IMR-90 (cell line): Measurements from ENCODE around the gene ZBTB44. TPM values are rescaled to one million over a fixed set of nuclear protein-coding genes. Genes with fewer than 3 reads are reported as not detected.

Experiments
- ATAC-seq: fragments of 200-7000 bp; cut with Tn5 transposase; 2 replicates; pipeline ENCODE4 v1.9.1; 2020; ENCODE audit warnings: low read depth, mild to moderate bottlenecking, moderate library complexity
- BruUV-seq: library from RNA; stranded (reverse); fragments of 400-500 nt; replicated peaks from 2 replicates; lab custom pipeline; 2021; lab: Mats Ljungman, UMichigan
- CTCF ChIA-PET: fragments of 300-600 bp; formaldehyde crosslinking; extraction: SDS; loops from one replicate; lab custom pipeline; 2021; ENCODE audit warnings: antibody characterized with exemption; lab: Yijun Ruan, JAX
- POLR2A ChIA-PET: fragments of 300-600 bp; sonication (Branson Sonifier 250); formaldehyde crosslinking; loops from one replicate; lab custom pipeline; 2022; ENCODE audit warnings: antibody characterized with exemption; ENCODE audit not compliant: unreplicated experiment; lab: Charles Lee
- DNase-seq: peaks from one replicate; pipeline ENCODE4 v3.0.0; 2013
- H2AFZ ChIP-seq: replicated peaks from 2 replicates; pipeline ENCODE3; 2013; ENCODE audit warnings: low read length, mild to moderate bottlenecking; ENCODE audit not compliant: poor library complexity
- H2AK5ac ChIP-seq: 2 replicates; pipeline ENCODE4 v1.6.1; 2013; ENCODE audit warnings: low read depth, low read length, inconsistent platforms
- H2AK9ac ChIP-seq: replicated peaks from 2 replicates; pipeline ENCODE3; 2013; ENCODE audit warnings: mild to moderate bottlenecking, low read depth, low read length, moderate library complexity; ENCODE audit not compliant: poor library complexity
- H2BK120ac ChIP-seq: 2 replicates; pipeline ENCODE4 v1.6.1; 2013; ENCODE audit warnings: low read depth, low read length, inconsistent platforms
- H2BK15ac ChIP-seq: 3 replicates; pipeline ENCODE4 v1.6.1; 2013; ENCODE audit warnings: low read depth, low read length, inconsistent platforms
- H2BK20ac ChIP-seq: 2 replicates; pipeline ENCODE4 v1.6.1; 2013; ENCODE audit warnings: low read depth, mild to moderate bottlenecking, inconsistent platforms, low read length, moderate library complexity
- H2BK5ac ChIP-seq: 2 replicates; pipeline ENCODE4 v1.6.1; 2013; ENCODE audit warnings: mild to moderate bottlenecking, low read depth, low read length, inconsistent platforms; ENCODE audit not compliant: poor library complexity, severe bottlenecking
- H3K14ac ChIP-seq: replicated peaks from 2 replicates; pipeline ENCODE4 v1.6.1; 2013; ENCODE audit warnings: low read depth, low read length, inconsistent platforms
- H3K18ac ChIP-seq: 2 replicates; pipeline ENCODE4 v1.6.1; 2013; ENCODE audit warnings: low read depth, low read length, control low read depth
- H3K23ac ChIP-seq: 2 replicates; pipeline ENCODE4 v1.6.1; 2013; ENCODE audit warnings: low read depth, low read length, inconsistent platforms
- H3K27ac ChIP-seq: 2 replicates; pipeline ENCODE4 v1.5.1; 2013; ENCODE audit warnings: mild to moderate bottlenecking, control low read depth, low read length; ENCODE audit not compliant: insufficient read depth
- H3K27me3 ChIP-seq: 2 replicates; pipeline ENCODE4 v1.6.1; 2013; ENCODE audit warnings: low read length; ENCODE audit not compliant: control insufficient read depth, insufficient read depth
- H3K36me3 ChIP-seq: 2 replicates; pipeline ENCODE4 v1.6.1; 2013; ENCODE audit warnings: low read length, mixed read lengths; ENCODE audit not compliant: control insufficient read depth, insufficient read depth
- H3K4ac ChIP-seq: 2 replicates; pipeline ENCODE4 v1.6.1; 2013; ENCODE audit warnings: low read depth, low read length, inconsistent platforms
- H3K4me1 ChIP-seq: 2 replicates; pipeline ENCODE4 v1.6.1; 2013; ENCODE audit warnings: low read length, mixed read lengths; ENCODE audit not compliant: control insufficient read depth, insufficient read depth
- H3K4me2 ChIP-seq: 2 replicates; pipeline ENCODE4 v1.6.1; 2013; ENCODE audit warnings: low read depth, mild to moderate bottlenecking, control low read depth, low read length, moderate library complexity
- H3K4me3 ChIP-seq: 2 replicates; pipeline ENCODE4 v1.5.1; 2013; ENCODE audit warnings: low read depth, mild to moderate bottlenecking, control low read depth, low read length, moderate library complexity; ENCODE audit not compliant: insufficient read depth
- H3K56ac ChIP-seq: 2 replicates; pipeline ENCODE4 v1.6.1; 2013; ENCODE audit warnings: low read length, inconsistent platforms; ENCODE audit not compliant: insufficient read depth; ENCODE audit errors: extremely low read depth
- H3K79me1 ChIP-seq, 2 experiments: 2 replicates each; pipeline ENCODE4 v1.6.1; 2013; ENCODE audit warnings: low read length in 2 of 2, inconsistent platforms in 1 of 2, low read depth in 1 of 2
- H3K9ac ChIP-seq: 2 replicates; pipeline ENCODE4 v1.6.1; 2013; ENCODE audit warnings: low read depth, low read length, control low read depth
- H3K9me1 ChIP-seq: 2 replicates; pipeline ENCODE4 v1.6.1; 2013; ENCODE audit warnings: low read length, inconsistent platforms; ENCODE audit not compliant: insufficient read depth
- H3K9me3 ChIP-seq: 2 replicates; pipeline ENCODE4 v1.6.1; 2013; ENCODE audit warnings: low read length; ENCODE audit not compliant: control insufficient read depth, insufficient read depth
- H4K20me1 ChIP-seq: 2 replicates; pipeline ENCODE4 v1.6.1; 2013; ENCODE audit warnings: low read length, inconsistent platforms; ENCODE audit not compliant: insufficient read depth
- H4K5ac ChIP-seq: 2 replicates; pipeline ENCODE4 v1.6.1; 2013; ENCODE audit warnings: mild to moderate bottlenecking, low read depth, low read length, control low read depth
- H4K8ac ChIP-seq, 2 experiments: 2 replicates each; pipeline ENCODE4 v1.6.1; 2013; ENCODE audit warnings: low read depth in 2 of 2, low read length in 2 of 2, control low read depth in 1 of 2, inconsistent platforms in 1 of 2
- H4K91ac ChIP-seq: 2 replicates; pipeline ENCODE4 v1.6.1; 2013; ENCODE audit warnings: low read depth, low read length, inconsistent platforms; ENCODE audit not compliant: insufficient read depth
- BHLHE40 ChIP-seq: fragments of 150-350 bp; IDR thresholded peaks from 2 replicates; pipeline ENCODE4 v1.6.1; 2016; ENCODE audit warnings: mild to moderate bottlenecking, low read depth, low read length
- CEBPB ChIP-seq: IDR thresholded peaks from 2 replicates; pipeline ENCODE4 v1.6.1; 2012; ENCODE audit warnings: low read depth, low read length, improper control_type of control experiment
- CHD1 ChIP-seq: IDR thresholded peaks from 2 replicates; pipeline ENCODE4 v1.6.1; 2012; ENCODE audit warnings: low read depth, low read length, improper control_type of control experiment
- MAFK ChIP-seq: IDR thresholded peaks from 2 replicates; pipeline ENCODE4 v1.6.1; 2012; ENCODE audit warnings: low read depth, low read length, improper control_type of control experiment
- MAZ ChIP-seq: IDR thresholded peaks from 2 replicates; pipeline ENCODE4 v1.6.1; 2012; ENCODE audit warnings: low read depth, mild to moderate bottlenecking, low read length, improper control_type of control experiment, moderate library complexity, borderline replicate concordance
- MXI1 ChIP-seq: IDR thresholded peaks from 2 replicates; pipeline ENCODE4 v1.6.1; 2012; ENCODE audit warnings: low read depth, mild to moderate bottlenecking, low read length, moderate library complexity, borderline replicate concordance
- NFE2L2 ChIP-seq: fragments of 150-350 bp; IDR thresholded peaks from 2 replicates; pipeline ENCODE4 v1.6.1; 2016; ENCODE audit warnings: low read depth, mild to moderate bottlenecking, low read length
- RAD21 ChIP-seq: IDR thresholded peaks from 2 replicates; pipeline ENCODE4 v1.6.1; 2012; ENCODE audit warnings: low read length, improper control_type of control experiment
- RCOR1 ChIP-seq: IDR thresholded peaks from 2 replicates; pipeline ENCODE4 v1.6.1; 2012; ENCODE audit warnings: mild to moderate bottlenecking, low read length, improper control_type of control experiment; ENCODE audit not compliant: insufficient replicate concordance
- RFX5 ChIP-seq: IDR thresholded peaks from 2 replicates; pipeline ENCODE4 v1.8.0; 2012; ENCODE audit warnings: low read depth, mild to moderate bottlenecking, low read length, moderate library complexity
- USF2 ChIP-seq: fragments of 150-350 bp; IDR thresholded peaks from 2 replicates; pipeline ENCODE4 v1.6.1; 2017; ENCODE audit warnings: mild to moderate bottlenecking, antibody characterized with exemption, low read length, low read depth
- WGBS, 2 experiments: methylation state at CpG; one replicate each; pipeline versions ENCODE4 v1.1.5 to v1.1.7; 2013; ENCODE audit warnings: missing lambda C conversion rate in 2 of 2; ENCODE audit not compliant: insufficient read length in 1 of 2; ENCODE audit errors: extremely low coverage in 2 of 2; 5-methylcytosine and 5-hydroxymethylcytosine counted together
- dilution Hi-C: fragments of 300-500 bp; cut with HindIII; formaldehyde crosslinking; loops from one replicate; pipeline ENCODE4 v1.14.3; 2018; ENCODE audit warnings: low sequenced_read_pairs; ENCODE audit not compliant: unreplicated experiment
- in situ Hi-C: fragments of 300-500 bp; cut with MboI; formaldehyde crosslinking; loops from 3 replicates; pipeline ENCODE4 v1.14.3; 2019; ENCODE audit warnings: low sequenced_read_pairs, inconsistent platforms, mixed read lengths
- intact Hi-C: fragments of 100-400 bp; cut with micrococcal nuclease; formaldehyde crosslinking; loops from 2 replicates; pipeline ENCODE4 v1.10.0; 2022
- polyA plus RNA-seq, 3 experiments: library from polyadenylated mRNA; depleted of rRNA; stranded (reverse); fragments of >200 nt; gene quantifications; 2 replicates each; pipeline ENCODE4 v1.2.3, GENCODE V29; 2012; ENCODE audit warnings: low replicate concordance in 1 of 3
- total RNA-seq: library from RNA; depleted of rRNA; stranded (reverse); fragments of >200 nt; gene quantifications from 2 replicates; pipeline ENCODE4 v1.2.3, GENCODE V29; 2012
- TF ChIP-seq, protein P1 (sequence below): conservative IDR thresholded peaks from 2 replicates; pipeline ENCODE4 v1.5.1; 2012; ENCODE audit warnings: mild to moderate bottlenecking, low read depth, low read length, improper control_type of control experiment

ZBTB44 gene
- total and polyA plus RNA-seq, 2 of the 4 experiments (the other 2 are of a cell fraction): 6.9 to 23.3 TPM

DNA sequence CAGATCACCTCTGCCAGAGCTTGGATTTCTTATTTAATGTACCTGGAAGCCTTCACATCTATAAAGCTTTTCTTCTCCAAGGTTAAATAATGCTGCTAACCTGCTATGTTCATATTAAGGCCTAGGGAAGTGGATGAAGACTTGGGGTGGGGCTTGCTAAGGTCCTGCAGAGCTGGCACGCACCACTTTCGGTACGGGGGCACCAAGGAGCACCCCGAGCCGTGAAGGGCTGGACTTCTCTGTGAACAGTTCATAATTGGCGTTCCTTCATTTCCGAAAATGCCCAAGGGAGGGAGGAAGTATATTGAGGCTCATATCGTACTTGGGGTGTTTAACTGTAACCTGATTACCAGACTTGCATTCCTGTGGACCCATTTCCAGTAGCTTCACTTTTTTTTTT, 95.6 kb downstream of the ZBTB44 start:
- H2BK5ac ChIP-seq: no peak overlapping the region
- no peaks in the 10 kb centered on the region for H3K9me3 ChIP-seq
- ChIA-PET POLR2A (no interaction called here), CTCF (no interaction called here)
- peaks cover 24% of the 10 kb centered on the region for H3K27me3 ChIP-seq
- no peak overlapping the region for H4K5ac ChIP-seq
- H4K8ac ChIP-seq: no peak overlapping the region
- no peak overlapping the region for H2AK9ac ChIP-seq
- H3K9me1 ChIP-seq: no peaks in the 10 kb centered on the region
- no peaks in the 10 kb centered on the region for H3K36me3 ChIP-seq
- no peak overlapping the region for H3K23ac ChIP-seq
- no peak overlapping the region for H3K4me2 ChIP-seq
- H2AFZ ChIP-seq: no peak overlapping the region
- no peak overlapping the region for H3K14ac ChIP-seq
- no peak overlapping the region for H3K4me3 ChIP-seq
- no peak overlapping the region for H3K4ac ChIP-seq
- H4K91ac ChIP-seq: no peak overlapping the region
- no CpG with 5 or more reads among the region's 8 CpGs for WGBS, 2 experiments
- no peak overlapping the region for H3K56ac ChIP-seq
- no peak for TF ChIP-seq RFX5
- TF ChIP-seq NFE2L2: no peak
- no peak for TF ChIP-seq USF2
- TF ChIP-seq CHD1: no peak
- TF ChIP-seq, protein P1, sequence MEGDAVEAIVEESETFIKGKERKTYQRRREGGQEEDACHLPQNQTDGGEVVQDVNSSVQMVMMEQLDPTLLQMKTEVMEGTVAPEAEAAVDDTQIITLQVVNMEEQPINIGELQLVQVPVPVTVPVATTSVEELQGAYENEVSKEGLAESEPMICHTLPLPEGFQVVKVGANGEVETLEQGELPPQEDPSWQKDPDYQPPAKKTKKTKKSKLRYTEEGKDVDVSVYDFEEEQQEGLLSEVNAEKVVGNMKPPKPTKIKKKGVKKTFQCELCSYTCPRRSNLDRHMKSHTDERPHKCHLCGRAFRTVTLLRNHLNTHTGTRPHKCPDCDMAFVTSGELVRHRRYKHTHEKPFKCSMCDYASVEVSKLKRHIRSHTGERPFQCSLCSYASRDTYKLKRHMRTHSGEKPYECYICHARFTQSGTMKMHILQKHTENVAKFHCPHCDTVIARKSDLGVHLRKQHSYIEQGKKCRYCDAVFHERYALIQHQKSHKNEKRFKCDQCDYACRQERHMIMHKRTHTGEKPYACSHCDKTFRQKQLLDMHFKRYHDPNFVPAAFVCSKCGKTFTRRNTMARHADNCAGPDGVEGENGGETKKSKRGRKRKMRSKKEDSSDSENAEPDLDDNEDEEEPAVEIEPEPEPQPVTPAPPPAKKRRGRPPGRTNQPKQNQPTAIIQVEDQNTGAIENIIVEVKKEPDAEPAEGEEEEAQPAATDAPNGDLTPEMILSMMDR: no peak
- no peak for TF ChIP-seq MAZ
- TF ChIP-seq BHLHE40: no peak
- no peak for TF ChIP-seq RAD21
- no peak for TF ChIP-seq CEBPB
- no peak for TF ChIP-seq MAFK
- TF ChIP-seq RCOR1: no peak
- TF ChIP-seq MXI1: no peak
- H4K20me1 ChIP-seq: no peaks in the 10 kb centered on the region
- H3K27ac ChIP-seq: no peak overlapping the region
- H2AK5ac ChIP-seq: no peak overlapping the region
- DNase-seq: no peak
- H3K9ac ChIP-seq: no peak overlapping the region
- dilution Hi-C loops (no loop called here), intact Hi-C loops (loop anchor here (10.0 kb wide), 1 partner anchor 646 kb away; no protein-coding TSS in a partner anchor), in situ Hi-C loops (loop anchor here (10.0 to 25.0 kb wide), 2 partner anchors 168 to 646 kb away; no protein-coding TSS in a partner anchor)
- ATAC-seq: no peak
- H2BK20ac ChIP-seq: no peak overlapping the region
- no peaks in the 10 kb centered on the region for H3K79me1 ChIP-seq
- H2BK15ac ChIP-seq: no peak overlapping the region
- H3K18ac ChIP-seq: no peak overlapping the region
- no TSS peak for BruUV-seq
- H2BK120ac ChIP-seq: no peak overlapping the region
- H3K4me1 ChIP-seq: no peaks in the 10 kb centered on the region
